Peyer's patch (tissue), 4 donors: ENCODE results near the gene GNG5.

Experiments used
- CTCF ChIP-seq, 6 experiments: fragments of 450-650 bp in 4 of 6; fragments of 200-600 bp in 2 of 6; sonication (generic) in 1 of 6; IDR thresholded peaks; one replicate each; pipeline ENCODE4 v1.5.1; 2017 to 2019; ENCODE audit warnings: antibody characterized with exemption in 6 of 6, mild to moderate bottlenecking in 3 of 6, moderate library complexity in 1 of 6
- POLR2A ChIP-seq, 2 donors: fragments of 450-650 bp; IDR thresholded peaks; one replicate each; pipeline ENCODE4 v1.5.1; 2017; ENCODE audit warnings: antibody characterized with exemption in 2 of 2, mild to moderate bottlenecking in 2 of 2, moderate library complexity in 2 of 2

GRCh38 chr1:84467298-84467697, 39.1 kb downstream of the GNG5 start:
- no peak for TF ChIP-seq CTCF (IDR thresholded peaks at IDR 0.05)
- no peak for TF ChIP-seq POLR2A (IDR thresholded peaks at IDR 0.05)
